GM10847 (cell line): Measurements from ENCODE around the gene LMAN1L.

Experiments
- POLR2A ChIP-seq: IDR thresholded peaks from 2 replicates; pipeline ENCODE4 v1.6.1; 2011; ENCODE audit not compliant: insufficient read length; ENCODE audit errors: extremely low read depth

LMAN1L gene

GRCh38 chr15:74799856-74800558 is 12.6 kb upstream of the LMAN1L start:
- no peak for TF ChIP-seq POLR2A

- no peak for TF ChIP-seq POLR2A
Measured at GRCh38 chr15:74800559-74801094, 12.0 kb upstream of the LMAN1L start.

- TF ChIP-seq POLR2A, result no peak
Measured at GRCh38 chr15:74801311-74801997, 11.2 kb upstream of the LMAN1L start.

- TF ChIP-seq POLR2A, result no peak
Measured at GRCh38 chr15:74802290-74802689, 10.3 kb upstream of the LMAN1L start.

- TF ChIP-seq POLR2A, result no peak
Measured at GRCh38 chr15:74802862-74803447, 9.7 kb upstream of the LMAN1L start.

GRCh38 chr15:74804935-74805334 is 7.7 kb upstream of the LMAN1L start:
- no peak for TF ChIP-seq POLR2A

GRCh38 chr15:74807282-74807681 is 5.4 kb upstream of the LMAN1L start:
- no peak for TF ChIP-seq POLR2A

GRCh38 chr15:74808078-74808839 is 4.4 kb upstream of the LMAN1L start:
- TF ChIP-seq POLR2A, result no peak

GRCh38 chr15:74808840-74809229 is 3.8 kb upstream of the LMAN1L start:
- no peak for TF ChIP-seq POLR2A

GRCh38 chr15:74809242-74809641 is 3.4 kb upstream of the LMAN1L start:
- TF ChIP-seq POLR2A, result no peak

- no peak for TF ChIP-seq POLR2A
Measured at GRCh38 chr15:74809956-74810355, 2.7 kb upstream of the LMAN1L start.

GRCh38 chr15:74815121-74815934 is 2.7 kb downstream of the LMAN1L start:
- TF ChIP-seq POLR2A, result no peak

- no peak for TF ChIP-seq POLR2A
Measured at GRCh38 chr15:74815961-74816360, 3.3 kb downstream of the LMAN1L start.

- TF ChIP-seq POLR2A, result no peak
Measured at GRCh38 chr15:74816624-74817369, 4.2 kb downstream of the LMAN1L start.
